Upper lobe of left lung (tissue), 6 donors: ENCODE data around the gene TRIP12. TPM values are rescaled to one million over a fixed set of nuclear protein-coding genes. Genes with fewer than 3 reads are reported as not detected.
A peak's percentile ranks its signal among the peaks of the same experiment; 100 is the strongest.
"Not testable (repeated sequence)": the region's sequence is repeated elsewhere in the genome, so short reads cannot be mapped to it uniquely, and the experiment has no call there.

Experiments
- ATAC-seq, 2 donors: fragments of 200-7000 bp; cut with Tn5 transposase; one replicate each; pipeline ENCODE4 v1.9.1; 2022; ENCODE audit warnings: mild to moderate bottlenecking in 2 of 2, moderate library complexity in 2 of 2; ENCODE audit not compliant: low FRiP score in 2 of 2
- DNase-seq, 2 donors: peaks; one replicate each; pipeline ENCODE4 v3.0.0-alpha.2; 2019 to 2020
- H3K27ac ChIP-seq, 4 donors: fragments of 200-600 bp; sonication (generic); one replicate each; pipeline ENCODE4 v1.5.1; 2016 to 2019
- H3K27me3 ChIP-seq, 4 donors: fragments of 200-600 bp; sonication (generic); one replicate each; pipeline ENCODE4 v1.5.1; 2017 to 2019
- H3K36me3 ChIP-seq, 4 donors: fragments of 200-600 bp; sonication (generic); one replicate each; pipeline ENCODE4 v1.5.1; 2016 to 2019
- H3K4me1 ChIP-seq, 4 donors: fragments of 200-600 bp; sonication (generic); one replicate each; pipeline ENCODE4 v1.5.1; 2018 to 2019
- H3K4me3 ChIP-seq, 4 donors: fragments of 200-600 bp; sonication (generic); one replicate each; pipeline ENCODE4 v1.5.1; 2017 to 2019; ENCODE audit warnings: mild to moderate bottlenecking in 2 of 4, moderate library complexity in 1 of 4
- H3K9me3 ChIP-seq, 4 donors: fragments of 200-600 bp; sonication (generic); one replicate each; pipeline ENCODE4 v1.5.1; 2018 to 2019
- EP300 ChIP-seq, 4 donors: sonication (generic); formaldehyde crosslinking; IDR thresholded peaks; one replicate each; pipeline ENCODE4 v1.5.1; 2017; ENCODE audit warnings: antibody characterized with exemption in 4 of 4, control low read depth in 2 of 4
- POLR2A ChIP-seq, 4 donors: fragments of 450-650 bp; IDR thresholded peaks; one replicate each; pipeline ENCODE4 v1.5.1; 2016 to 2017; ENCODE audit warnings: antibody characterized with exemption in 4 of 4, mild to moderate bottlenecking in 2 of 4
- POLR2AphosphoS5 ChIP-seq, 2 donors: sonication (generic); formaldehyde crosslinking; IDR thresholded peaks; one replicate each; pipeline ENCODE4 v1.5.1; 2017; ENCODE audit warnings: antibody characterized with exemption in 2 of 2
- WGBS, 2 donors: methylation state at CpG; one replicate each; pipeline ENCODE4 v1.1.5; 2017 to 2018; 5-methylcytosine and 5-hydroxymethylcytosine counted together
- total RNA-seq, 6 donors: library from RNA; depleted of rRNA in 4 of 6; stranded (reverse); fragments of >200 nt in 4 of 6; gene quantifications; one replicate each; pipeline versions ENCODE4 v1.1.0 to v1.2.1, GENCODE V29; 2016 to 2021
- TF ChIP-seq, protein P1 (sequence below), 6 experiments: fragments of 450-650 bp in 4 of 6; fragments of 200-600 bp in 2 of 6; sonication (generic) in 2 of 6; IDR thresholded peaks; one replicate each; pipeline ENCODE4 v1.5.1; 2016 to 2019; ENCODE audit warnings: antibody characterized with exemption in 6 of 6
- donor health status: DM: no; HTN: no; CAD: no; lungs with moderate emphysema.
- donor health status: DM: no; HTN: yes; CAD: no; lungs with severe emphysema.

TRIP12 gene
- total RNA-seq, 6 donors from 2014 or later = 164 to 202 (median 180) TPM

DNA sequence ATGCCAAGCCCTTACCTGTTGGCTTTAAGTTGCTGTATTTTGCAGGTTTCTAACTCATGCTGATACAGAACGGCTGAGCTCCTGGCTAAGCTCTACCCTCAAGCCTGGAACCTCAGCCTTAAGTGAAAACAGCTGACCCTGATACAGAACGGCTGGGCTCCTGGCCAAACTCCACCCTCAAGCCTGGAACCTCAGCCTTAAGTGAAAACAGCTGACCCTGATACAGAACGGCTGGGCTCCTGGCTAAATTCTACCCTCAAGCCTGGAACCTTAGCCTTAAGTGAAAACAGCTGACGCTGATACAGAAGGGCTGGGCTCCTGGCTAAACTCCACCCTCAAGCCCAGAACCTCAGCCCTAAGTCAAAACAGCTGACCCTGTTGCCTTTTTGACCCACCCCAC, 189.9 kb downstream of the TRIP12 start:
- ATAC-seq (no peak), DNase-seq (no peak)

DNA sequence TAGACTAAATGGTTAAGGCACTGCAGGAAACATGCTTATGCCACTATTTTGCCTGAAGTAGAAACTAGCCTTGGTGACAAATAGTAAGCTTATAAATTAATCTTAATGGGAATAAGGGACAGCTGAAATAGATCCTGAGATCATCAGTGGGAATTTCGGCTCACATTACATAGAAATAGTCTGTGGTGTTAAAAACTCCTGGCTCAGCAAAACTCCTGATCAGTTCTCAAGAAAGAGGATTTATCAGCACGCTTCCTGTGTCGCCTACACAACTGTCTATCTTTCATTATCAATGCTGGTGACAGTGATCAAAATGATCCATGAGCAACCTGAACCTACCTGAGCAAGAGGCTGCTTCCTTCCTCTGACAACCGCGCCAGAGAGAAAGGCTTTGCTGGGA, 190.4 kb downstream of the TRIP12 start:
- TF ChIP-seq, protein P1, sequence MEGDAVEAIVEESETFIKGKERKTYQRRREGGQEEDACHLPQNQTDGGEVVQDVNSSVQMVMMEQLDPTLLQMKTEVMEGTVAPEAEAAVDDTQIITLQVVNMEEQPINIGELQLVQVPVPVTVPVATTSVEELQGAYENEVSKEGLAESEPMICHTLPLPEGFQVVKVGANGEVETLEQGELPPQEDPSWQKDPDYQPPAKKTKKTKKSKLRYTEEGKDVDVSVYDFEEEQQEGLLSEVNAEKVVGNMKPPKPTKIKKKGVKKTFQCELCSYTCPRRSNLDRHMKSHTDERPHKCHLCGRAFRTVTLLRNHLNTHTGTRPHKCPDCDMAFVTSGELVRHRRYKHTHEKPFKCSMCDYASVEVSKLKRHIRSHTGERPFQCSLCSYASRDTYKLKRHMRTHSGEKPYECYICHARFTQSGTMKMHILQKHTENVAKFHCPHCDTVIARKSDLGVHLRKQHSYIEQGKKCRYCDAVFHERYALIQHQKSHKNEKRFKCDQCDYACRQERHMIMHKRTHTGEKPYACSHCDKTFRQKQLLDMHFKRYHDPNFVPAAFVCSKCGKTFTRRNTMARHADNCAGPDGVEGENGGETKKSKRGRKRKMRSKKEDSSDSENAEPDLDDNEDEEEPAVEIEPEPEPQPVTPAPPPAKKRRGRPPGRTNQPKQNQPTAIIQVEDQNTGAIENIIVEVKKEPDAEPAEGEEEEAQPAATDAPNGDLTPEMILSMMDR (IDR thresholded peaks at IDR 0.05) = no peak
- TF ChIP-seq EP300 (IDR thresholded peaks at IDR 0.05) = no peak
- TF ChIP-seq POLR2AphosphoS5 (IDR thresholded peaks at IDR 0.05) = no peak
- no peak for TF ChIP-seq POLR2A (IDR thresholded peaks at IDR 0.05)
- Histone ChIP-seq H3K27me3 (no peaks in the 10 kb centered on the region), H3K36me3 (no peaks in the 10 kb centered on the region), H3K4me3 (no peak overlapping the region), H3K9me3 (no peaks in the 10 kb centered on the region), H3K27ac (no peak overlapping the region), H3K4me1 (no peaks in the 10 kb centered on the region)
- no peak for ATAC-seq
- 87 to 88% methylated on average over 5 of the region's 5 CpGs for WGBS, 2 donors
- DNase-seq = no peak

More for the DNA sequence above, 189.9 kb downstream of the TRIP12 start:
- H3K27me3 ChIP-seq = no peaks in the 10 kb centered on the region
- WGBS, 2 donors = 42 to 55% methylated on average over 4 of the region's 4 CpGs
- no peak overlapping the region for H3K4me3 ChIP-seq
- TF ChIP-seq POLR2A (IDR thresholded peaks at IDR 0.05) (no peak), POLR2AphosphoS5 (IDR thresholded peaks at IDR 0.05) (no peak), EP300 (IDR thresholded peaks at IDR 0.05) (no peak)
- TF ChIP-seq, protein P1 (IDR thresholded peaks at IDR 0.05) = no peak
- H3K27ac ChIP-seq = no peak overlapping the region
- H3K36me3 ChIP-seq = no peaks in the 10 kb centered on the region
- H3K4me1 ChIP-seq = no peaks in the 10 kb centered on the region
- H3K9me3 ChIP-seq = peaks cover 0 to 4% (median 0%) of the 10 kb centered on the region in 4 donors

DNA sequence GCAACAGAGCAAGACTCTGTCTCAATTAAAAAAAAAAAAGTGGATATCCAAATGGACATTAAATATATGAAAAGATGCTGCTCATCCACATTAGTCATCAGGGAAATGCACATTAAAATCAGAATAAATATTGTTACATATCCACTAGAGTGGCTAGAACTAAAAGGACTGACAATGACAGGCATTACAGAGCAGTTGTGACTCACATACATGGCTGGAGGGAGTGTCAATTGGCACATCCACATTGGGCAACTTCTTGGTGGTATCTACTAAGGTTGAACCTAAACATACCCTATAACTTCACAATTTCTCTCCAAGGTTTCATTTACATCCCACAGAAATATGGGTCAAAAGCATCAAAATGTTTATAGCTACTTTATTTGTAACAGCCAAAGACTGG, 193.4 kb downstream of the TRIP12 start:
- Histone ChIP-seq H3K27ac (no peak overlapping the region), H3K9me3 (no peaks in the 10 kb centered on the region), H3K27me3 (no peaks in the 10 kb centered on the region), H3K4me3 (no peak overlapping the region), H3K4me1 (no peaks in the 10 kb centered on the region), H3K36me3 (no peaks in the 10 kb centered on the region)
- ATAC-seq (no peak), DNase-seq (no peak)
- TF ChIP-seq POLR2A (IDR thresholded peaks at IDR 0.05) (no peak), POLR2AphosphoS5 (IDR thresholded peaks at IDR 0.05) (no peak), EP300 (IDR thresholded peaks at IDR 0.05) (no peak)
- TF ChIP-seq, protein P1 (IDR thresholded peaks at IDR 0.05) = no peak

DNA sequence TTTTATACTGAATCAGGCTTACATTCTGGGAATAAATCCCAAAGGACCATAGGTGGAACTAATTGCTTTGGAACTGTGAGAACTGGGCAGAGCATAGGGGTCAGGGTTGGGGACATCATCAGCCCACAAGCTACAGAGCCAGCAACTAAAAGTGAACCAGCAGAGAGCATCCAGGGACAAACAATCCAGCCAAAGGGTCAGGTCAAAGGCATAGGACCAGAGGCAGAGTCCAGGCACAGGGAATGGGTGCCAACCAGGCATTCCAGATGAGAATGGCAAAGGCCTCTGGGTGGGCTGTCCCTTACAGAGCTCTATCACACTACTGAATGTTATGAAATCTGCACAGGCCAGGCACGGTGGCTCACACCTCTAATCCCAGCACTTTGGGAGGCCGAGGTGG, 195.2 kb downstream of the TRIP12 start:
- peak in 1 of 2 donors; percentile 43 for ATAC-seq
- WGBS, 2 donors = 75 to 78% methylated on average over 2 of the region's 2 CpGs
- no peak overlapping the region for H3K27ac ChIP-seq
- H3K27me3 ChIP-seq = no peaks in the 10 kb centered on the region
- H3K4me3 ChIP-seq = no peak overlapping the region
- no peaks in the 10 kb centered on the region for H3K36me3 ChIP-seq
- DNase-seq = no peak
- H3K9me3 ChIP-seq = no peaks in the 10 kb centered on the region
- TF ChIP-seq EP300 (IDR thresholded peaks at IDR 0.05) (no peak), POLR2AphosphoS5 (IDR thresholded peaks at IDR 0.05) (no peak), POLR2A (IDR thresholded peaks at IDR 0.05) (no peak)
- TF ChIP-seq, protein P1 (IDR thresholded peaks at IDR 0.05) = no peak
- H3K4me1 ChIP-seq = no peaks in the 10 kb centered on the region

DNA sequence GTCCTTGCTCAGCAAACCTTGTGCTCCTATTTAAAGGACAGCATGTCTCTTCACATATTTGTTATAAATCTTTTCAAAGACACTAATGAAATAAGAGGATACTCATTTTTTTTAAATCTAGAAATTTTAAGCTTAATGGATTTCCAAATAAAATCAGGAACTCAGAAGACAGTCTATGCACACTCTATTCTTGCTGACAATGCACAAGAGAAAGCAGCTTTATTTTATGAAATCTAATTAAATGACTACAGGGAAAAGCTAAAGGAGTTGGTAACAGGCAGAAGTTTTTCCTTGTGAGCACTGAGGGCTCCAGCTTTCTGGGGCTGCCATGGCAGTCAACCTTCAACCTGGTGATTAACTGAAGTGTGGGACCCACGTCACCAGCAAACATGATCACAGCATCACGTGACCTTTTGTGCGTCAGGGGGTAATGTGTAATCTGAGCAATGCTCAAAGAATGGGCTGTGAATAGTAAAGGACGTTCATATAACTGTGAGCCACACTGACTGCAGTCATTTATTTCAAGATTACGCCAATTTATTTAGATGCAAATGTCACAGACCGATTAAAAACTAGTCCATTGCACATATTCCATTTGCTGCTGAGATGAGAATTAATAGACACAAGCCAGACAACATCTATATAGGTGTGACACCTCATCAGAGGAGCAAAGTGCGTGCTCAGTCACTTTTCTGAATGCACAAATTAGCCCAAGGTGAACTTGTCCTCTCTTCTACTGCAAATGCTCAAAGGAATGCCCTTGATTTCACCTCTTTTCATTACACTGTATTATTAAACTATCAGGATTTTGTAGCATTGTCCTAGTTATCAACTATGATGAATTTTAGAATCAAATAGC, 195.9 kb downstream of the TRIP12 start:
- Histone ChIP-seq H3K9me3 (no peaks in the 10 kb centered on the region), H3K27me3 (no peaks in the 10 kb centered on the region), H3K4me1 (no peaks in the 10 kb centered on the region), H3K36me3 (no peaks in the 10 kb centered on the region), H3K27ac (no peak overlapping the region), H3K4me3 (no peak overlapping the region)
- ATAC-seq (no peak), DNase-seq (no peak)
- 63 to 70% methylated on average over 7 of the region's 7 CpGs for WGBS, 2 donors
- TF ChIP-seq POLR2A (IDR thresholded peaks at IDR 0.05) (no peak), POLR2AphosphoS5 (IDR thresholded peaks at IDR 0.05) (no peak), EP300 (IDR thresholded peaks at IDR 0.05) (no peak)
- TF ChIP-seq, protein P1 (IDR thresholded peaks at IDR 0.05) = no peak

DNA sequence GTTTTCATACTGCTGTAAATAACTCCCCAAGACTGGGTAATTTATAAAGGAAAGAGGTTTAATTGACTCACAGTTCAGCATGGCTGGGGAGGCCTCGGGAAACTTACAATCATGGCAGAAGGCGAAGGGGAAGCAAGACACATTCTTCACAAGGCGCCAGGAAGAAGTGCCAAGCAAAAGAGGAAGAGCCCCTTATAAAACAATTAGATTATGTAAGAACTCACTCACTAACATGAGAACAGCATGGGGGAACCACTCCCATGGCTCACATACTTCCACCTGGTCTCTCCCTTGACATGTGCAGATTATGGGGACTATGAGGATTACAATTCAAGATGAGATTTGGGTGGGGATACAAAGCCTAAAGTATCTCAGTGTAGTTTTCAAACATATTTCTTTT, 198.6 kb downstream of the TRIP12 start:
- DNase-seq, H3K4me1 ChIP-seq, H3K4me3 ChIP-seq, H3K36me3 ChIP-seq, ATAC-seq, H3K27me3 ChIP-seq, H3K27ac ChIP-seq, H3K9me3 ChIP-seq: not testable (repeated sequence)
- WGBS, 2 donors = 61 to 80% methylated on average over 3 of the region's 3 CpGs
